A549 (cell line): Measurements from ENCODE around the gene ATXN2. TPM values are rescaled to one million over a fixed set of nuclear protein-coding genes. Genes with fewer than 3 reads are reported as not detected.

ENCODE experiments used
- ATAC-seq, 2 experiments: fragments of 200-7000 bp in 1 of 2; fragments of >200 bp in 1 of 2; cut with Nextera tagmentation in 1 of 2; cut with Tn5 transposase in 1 of 2; 3 replicates each; pipeline versions ENCODE4 v1.8.0 to v1.9.1; 2018 to 2020; ENCODE audit warnings: mild to moderate bottlenecking in 1 of 2, moderate library complexity in 1 of 2
- CTCF ChIA-PET: fragments of 300-600 bp; sonication (Branson Sonifier 250); formaldehyde crosslinking; extraction: SDS; loops from one replicate; lab custom pipeline; 2021; ENCODE audit warnings: antibody characterized with exemption, inconsistent platforms; lab: Yijun Ruan, JAX
- POLR2A ChIA-PET: fragments of 350-600 bp; formaldehyde crosslinking; extraction: SDS; loops from one replicate; lab custom pipeline; 2021; ENCODE audit warnings: antibody characterized with exemption, inconsistent platforms; lab: Yijun Ruan, JAX
- DNase-seq, 2 experiments: peaks; one replicate each; pipeline versions ENCODE4 v3.0.0 to v3.0.0-alpha.2; 2011 to 2016; ENCODE audit warnings: low read depth in 1 of 2, low spot score in 1 of 2
- FAIRE-seq: peaks from 2 replicates; lab custom pipeline; 2011; peaks lifted over from hg19 to GRCh38; lab: Jason Lieb, UNC
- H3K27ac ChIP-seq, 2 experiments: fragments of >200 bp; sonication (Bioruptor Twin); formaldehyde crosslinking; 3 replicates each; pipeline ENCODE4 v1.5.1; 2016 to 2017
- H3K4me1 ChIP-seq: fragments of >200 bp; sonication (Bioruptor Twin); formaldehyde crosslinking; 3 replicates; pipeline ENCODE4 v1.6.1; 2016
- H3K4me2 ChIP-seq: fragments of >200 bp; sonication (Bioruptor Twin); formaldehyde crosslinking; 3 replicates; pipeline ENCODE4 v1.6.1; 2016
- H3K4me3 ChIP-seq: fragments of >200 bp; sonication (Bioruptor Twin); formaldehyde crosslinking; 3 replicates; pipeline ENCODE4 v1.5.1; 2016
- H3K9me3 ChIP-seq: fragments of >200 bp; sonication (Bioruptor Twin); formaldehyde crosslinking; 3 replicates; pipeline ENCODE4 v1.6.1; 2016
- CBX2 ChIP-seq: fragments of 200-600 bp; sonication (generic); IDR thresholded peaks from 2 replicates; pipeline ENCODE4 v1.6.1; 2016; ENCODE audit warnings: low read depth, mild to moderate bottlenecking, borderline replicate concordance
- EHF ChIP-seq: fragments of 250-450 bp; sonication (Bioruptor Pico); IDR thresholded peaks from 2 replicates; pipeline ENCODE4 v1.5.0; 2020; ENCODE audit warnings: mild to moderate bottlenecking
- HDAC2 ChIP-seq: fragments of 200-600 bp; sonication (generic); IDR thresholded peaks from 2 replicates; pipeline ENCODE4 v1.6.1; 2016
- HEYL ChIP-seq: fragments of 250-450 bp; sonication (Bioruptor Pico); IDR thresholded peaks from 2 replicates; pipeline ENCODE4 v1.8.0; 2021; ENCODE audit warnings: mild to moderate bottlenecking, moderate library complexity
- HOXA7 ChIP-seq: fragments of 250-450 bp; sonication (Bioruptor Pico); IDR thresholded peaks from 2 replicates; pipeline ENCODE4 v1.5.0; 2020; ENCODE audit warnings: mild to moderate bottlenecking, moderate library complexity
- HOXB13 ChIP-seq: fragments of 250-450 bp; sonication (Bioruptor Pico); IDR thresholded peaks from 2 replicates; pipeline ENCODE4 v1.5.0; 2020; ENCODE audit warnings: low read depth, mild to moderate bottlenecking, moderate library complexity
- JUN ChIP-seq, 2 experiments: fragments of >200 bp; sonication (Bioruptor Twin); formaldehyde crosslinking; IDR thresholded peaks; 2 replicates in 1 of 2; 3 replicates in 1 of 2; pipeline ENCODE4 v1.6.1; 2016 to 2017
- MAFK ChIP-seq: fragments of 450-650 bp; IDR thresholded peaks from 2 replicates; pipeline ENCODE4 v1.6.1; 2014; ENCODE audit not compliant: partially characterized antibody
- RFX5 ChIP-seq: fragments of 450-650 bp; IDR thresholded peaks from 2 replicates; pipeline ENCODE4 v1.7.1; 2014; ENCODE audit warnings: antibody characterized with exemption, mild to moderate bottlenecking, moderate library complexity
- TP53 ChIP-seq: fragments of 250-450 bp; sonication (Bioruptor Pico); IDR thresholded peaks from 2 replicates; pipeline ENCODE4 v1.5.0; 2021; ENCODE audit warnings: mild to moderate bottlenecking, moderate library complexity
- ZNF302 ChIP-seq: fragments of 250-450 bp; sonication (Bioruptor Pico); IDR thresholded peaks from 2 replicates; pipeline ENCODE4 v1.9.0; 2021; ENCODE audit warnings: inconsistent platforms, mild to moderate bottlenecking, moderate library complexity
- WGBS: methylation state at CpG from one replicate; pipeline ENCODE4 v1.1.6; 2017; ENCODE audit errors: missing lambda C conversion rate; 5-methylcytosine and 5-hydroxymethylcytosine counted together
- polyA plus RNA-seq, 4 experiments: library from polyadenylated mRNA; depleted of rRNA in 3 of 4; stranded (reverse); fragments of >200 nt; fragmentation: RNase III in 1 of 4; extraction: RNeasy Plus Mini Kit Qiagen cat#74134 plus additional on column Dnase treatment in 1 of 4; gene quantifications; 2 replicates in 3 of 4; 3 replicates in 1 of 4; pipeline ENCODE4 v1.2.3, GENCODE V29; 2011 to 2017
- TF ChIP-seq, protein P1 (sequence below): fragments of 250-450 bp; sonication (Bioruptor Pico); IDR thresholded peaks from 2 replicates; pipeline ENCODE4 v1.5.0; 2021; ENCODE audit warnings: mild to moderate bottlenecking, moderate library complexity, borderline replicate concordance
- TF ChIP-seq, protein P2 (sequence below): fragments of 450-650 bp; IDR thresholded peaks from 2 replicates; pipeline ENCODE4 v1.6.1; 2014; ENCODE audit warnings: antibody characterized with exemption
- TF ChIP-seq, protein P3 (sequence below): fragments of 250-450 bp; sonication (Bioruptor Pico); IDR thresholded peaks from 2 replicates; pipeline ENCODE4 v1.5.0; 2020; ENCODE audit warnings: low read depth, mild to moderate bottlenecking, moderate library complexity

Gene ATXN2
- polyA plus RNA-seq, 2 of the 4 experiments (the other 2 are of a cell fraction): 24.8 to 30.6 TPM

DNA sequence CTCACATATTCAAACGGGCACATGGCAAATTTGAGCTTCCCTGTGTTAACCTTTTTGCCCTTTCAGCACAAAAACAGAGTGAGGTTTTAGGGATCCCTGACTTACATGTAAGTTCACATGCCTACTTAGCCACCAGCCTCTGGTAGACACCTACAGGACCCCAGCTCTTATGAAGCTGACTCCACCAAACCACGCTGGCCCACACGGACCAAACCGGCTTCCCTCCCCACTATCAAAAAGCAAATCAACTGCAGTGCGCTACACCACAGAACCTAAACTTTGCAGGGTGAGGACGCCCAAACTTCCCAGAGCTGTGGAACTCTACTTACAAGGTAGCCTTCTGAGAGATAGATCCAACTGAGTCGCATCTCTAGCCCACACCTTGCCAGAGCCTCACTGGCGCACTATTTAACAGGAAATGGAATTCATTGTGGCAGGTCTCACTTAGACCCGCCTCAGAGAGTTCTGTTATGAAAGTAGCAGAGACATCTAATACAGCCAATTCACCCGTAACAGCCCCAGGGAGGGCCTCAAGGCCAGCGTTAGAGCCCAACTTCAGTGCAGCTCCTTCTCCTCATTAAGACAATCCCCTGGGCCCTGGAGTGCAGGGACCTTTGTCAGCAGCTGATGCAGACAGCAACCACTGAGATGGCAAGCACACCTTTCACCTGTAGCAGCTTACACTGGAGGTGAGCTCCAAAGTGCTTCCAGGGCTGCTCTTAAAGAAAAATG, 144.2 kb downstream of the ATXN2 start:
- Histone ChIP-seq H3K27ac (no peak overlapping the region), H3K4me1 (no peaks in the 10 kb centered on the region), H3K4me2 (no peak overlapping the region), H3K9me3 (no peaks in the 10 kb centered on the region), H3K4me3 (no peak overlapping the region)
- no peak for FAIRE-seq
- TF ChIP-seq MAFK (peak; percentile 40), JUN (IDR thresholded peaks at IDR 0.05) (no peak)
- TF ChIP-seq, protein P1, sequence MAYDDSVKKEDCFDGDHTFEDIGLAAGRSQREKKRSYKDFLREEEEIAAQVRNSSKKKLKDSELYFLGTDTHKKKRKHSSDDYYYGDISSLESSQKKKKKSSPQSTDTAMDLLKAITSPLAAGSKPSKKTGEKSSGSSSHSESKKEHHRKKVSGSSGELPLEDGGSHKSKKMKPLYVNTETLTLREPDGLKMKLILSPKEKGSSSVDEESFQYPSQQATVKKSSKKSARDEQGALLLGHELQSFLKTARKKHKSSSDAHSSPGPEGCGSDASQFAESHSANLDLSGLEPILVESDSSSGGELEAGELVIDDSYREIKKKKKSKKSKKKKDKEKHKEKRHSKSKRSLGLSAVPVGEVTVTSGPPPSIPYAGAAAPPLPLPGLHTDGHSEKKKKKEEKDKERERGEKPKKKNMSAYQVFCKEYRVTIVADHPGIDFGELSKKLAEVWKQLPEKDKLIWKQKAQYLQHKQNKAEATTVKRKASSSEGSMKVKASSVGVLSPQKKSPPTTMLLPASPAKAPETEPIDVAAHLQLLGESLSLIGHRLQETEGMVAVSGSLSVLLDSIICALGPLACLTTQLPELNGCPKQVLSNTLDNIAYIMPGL (CRISPR knock-in tag): no peak
- DNase-seq: no peak
- ATAC-seq: no peak
- WGBS: 91% methylated on average over 11 of the region's 11 CpGs
- ChIA-PET POLR2A (no interaction called here), CTCF (interaction anchor here (0.6 to 11.8 kb wide), 5 partner anchors 8 to 156 kb away, joined by 3 to 240 read pairs (median 5); no protein-coding TSS in a partner anchor)

GRCh38 chr12:111454311-111454710, 144.8 kb downstream of the ATXN2 start:
- DNase-seq (no peak), ATAC-seq (no peak)
- Histone ChIP-seq H3K4me2 (no peak overlapping the region), H3K9me3 (no peaks in the 10 kb centered on the region)
- TF ChIP-seq JUN (IDR thresholded peaks at IDR 0.05) (no peak), CBX2 (no peak), ZNF302 (no peak), HOXB13 (CRISPR knock-in tag) (no peak), TP53 (no peak), HDAC2 (no peak), EHF (no peak), RFX5 (no peak), HEYL (CRISPR knock-in tag) (no peak), HOXA7 (no peak)
- TF ChIP-seq, protein P2, sequence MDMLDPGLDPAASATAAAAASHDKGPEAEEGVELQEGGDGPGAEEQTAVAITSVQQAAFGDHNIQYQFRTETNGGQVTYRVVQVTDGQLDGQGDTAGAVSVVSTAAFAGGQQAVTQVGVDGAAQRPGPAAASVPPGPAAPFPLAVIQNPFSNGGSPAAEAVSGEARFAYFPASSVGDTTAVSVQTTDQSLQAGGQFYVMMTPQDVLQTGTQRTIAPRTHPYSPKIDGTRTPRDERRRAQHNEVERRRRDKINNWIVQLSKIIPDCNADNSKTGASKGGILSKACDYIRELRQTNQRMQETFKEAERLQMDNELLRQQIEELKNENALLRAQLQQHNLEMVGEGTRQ: no peak
- TF ChIP-seq, protein P1 (CRISPR knock-in tag): no peak
- TF ChIP-seq, protein P3, sequence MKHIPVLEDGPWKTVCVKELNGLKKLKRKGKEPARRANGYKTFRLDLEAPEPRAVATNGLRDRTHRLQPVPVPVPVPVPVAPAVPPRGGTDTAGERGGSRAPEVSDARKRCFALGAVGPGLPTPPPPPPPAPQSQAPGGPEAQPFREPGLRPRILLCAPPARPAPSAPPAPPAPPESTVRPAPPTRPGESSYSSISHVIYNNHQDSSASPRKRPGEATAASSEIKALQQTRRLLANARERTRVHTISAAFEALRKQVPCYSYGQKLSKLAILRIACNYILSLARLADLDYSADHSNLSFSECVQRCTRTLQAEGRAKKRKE (CRISPR knock-in tag): no peak
- TF ChIP-seq, all 56 proteins: peak for 0
- ChIA-PET POLR2A (no interaction called here), CTCF (interaction anchor here (0.9 to 11.8 kb wide), 5 partner anchors 9 to 219 kb away, joined by 3 to 240 read pairs (median 5); no protein-coding TSS in a partner anchor)
- no peaks in the 10 kb centered on the region for H3K4me1 ChIP-seq
- H3K4me3 ChIP-seq: no peak overlapping the region
- 87% methylated on average over 4 of the region's 4 CpGs for WGBS
- FAIRE-seq: no peak
- no peak overlapping the region for H3K27ac ChIP-seq
